Gastroesophageal sphincter (tissue), 3 donors: ENCODE measurements around the gene ARFRP1.

Experiments used
- POLR2AphosphoS5 ChIP-seq: sonication (generic); formaldehyde crosslinking; IDR thresholded peaks from one replicate; pipeline ENCODE4 v1.6.1; 2017; ENCODE audit warnings: antibody characterized with exemption
- TF ChIP-seq, protein P1 (sequence below), 4 experiments: fragments of 200-600 bp in 2 of 4; fragments of 450-650 bp in 2 of 4; sonication (generic) in 1 of 4; IDR thresholded peaks; one replicate each; pipeline ENCODE4 v1.5.1; 2017 to 2019; ENCODE audit warnings: antibody characterized with exemption in 4 of 4, mild to moderate bottlenecking in 2 of 4, moderate library complexity in 2 of 4

DNA sequence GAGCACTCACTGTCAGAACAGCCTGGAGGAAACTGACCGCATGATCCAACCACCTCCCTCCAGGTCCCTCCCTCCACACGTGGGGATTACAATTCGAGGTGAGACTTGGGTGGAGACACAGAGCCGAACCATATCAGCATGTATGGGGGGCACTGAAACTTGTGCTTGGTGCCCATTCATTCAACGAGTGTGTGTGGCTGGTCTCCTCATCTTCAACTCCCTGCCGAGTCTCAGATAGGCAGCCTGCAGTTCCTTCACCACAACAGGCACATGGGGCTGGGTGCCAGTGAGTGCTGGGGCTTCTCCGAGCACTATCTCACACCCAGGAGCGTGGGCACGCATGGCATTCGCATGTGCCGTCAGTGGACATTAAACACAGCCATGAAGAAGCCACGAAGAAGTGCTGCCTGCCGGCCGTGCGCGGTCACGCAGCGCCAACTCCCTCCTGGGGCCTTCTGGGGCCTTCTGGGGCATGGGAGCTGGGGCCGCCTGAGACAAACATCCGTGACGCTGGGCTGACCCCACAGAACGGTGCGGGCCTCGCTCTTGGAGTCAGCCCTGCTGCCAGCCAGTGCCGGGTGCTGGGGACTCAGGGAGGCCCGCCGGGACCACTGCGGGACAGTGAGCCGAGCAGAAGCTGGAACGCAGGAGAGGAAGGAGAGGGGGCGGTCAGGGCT is 50.4 kb downstream of the ARFRP1 start:
- TF ChIP-seq, protein P1, sequence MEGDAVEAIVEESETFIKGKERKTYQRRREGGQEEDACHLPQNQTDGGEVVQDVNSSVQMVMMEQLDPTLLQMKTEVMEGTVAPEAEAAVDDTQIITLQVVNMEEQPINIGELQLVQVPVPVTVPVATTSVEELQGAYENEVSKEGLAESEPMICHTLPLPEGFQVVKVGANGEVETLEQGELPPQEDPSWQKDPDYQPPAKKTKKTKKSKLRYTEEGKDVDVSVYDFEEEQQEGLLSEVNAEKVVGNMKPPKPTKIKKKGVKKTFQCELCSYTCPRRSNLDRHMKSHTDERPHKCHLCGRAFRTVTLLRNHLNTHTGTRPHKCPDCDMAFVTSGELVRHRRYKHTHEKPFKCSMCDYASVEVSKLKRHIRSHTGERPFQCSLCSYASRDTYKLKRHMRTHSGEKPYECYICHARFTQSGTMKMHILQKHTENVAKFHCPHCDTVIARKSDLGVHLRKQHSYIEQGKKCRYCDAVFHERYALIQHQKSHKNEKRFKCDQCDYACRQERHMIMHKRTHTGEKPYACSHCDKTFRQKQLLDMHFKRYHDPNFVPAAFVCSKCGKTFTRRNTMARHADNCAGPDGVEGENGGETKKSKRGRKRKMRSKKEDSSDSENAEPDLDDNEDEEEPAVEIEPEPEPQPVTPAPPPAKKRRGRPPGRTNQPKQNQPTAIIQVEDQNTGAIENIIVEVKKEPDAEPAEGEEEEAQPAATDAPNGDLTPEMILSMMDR (IDR thresholded peaks at IDR 0.05), result no peak
- no peak for TF ChIP-seq POLR2AphosphoS5
